Neuronal stem cell (in vitro differentiated cells): Measurements from ENCODE around the gene GPR156.

Experiments used
- DNase-seq: peaks from one replicate; pipeline ENCODE4 v3.0.0-alpha.2; 2013; ENCODE audit warnings: low spot score
- H2AFZ ChIP-seq: one replicate; pipeline ENCODE4 v1.6.1; 2013; ENCODE audit warnings: mild to moderate bottlenecking, low read length, inconsistent platforms
- H2AK5ac ChIP-seq: 2 replicates; pipeline ENCODE4 v1.6.1; 2013; ENCODE audit warnings: low read depth, mild to moderate bottlenecking, inconsistent platforms, low read length, moderate library complexity, mixed read lengths
- H2BK120ac ChIP-seq: 2 replicates; pipeline ENCODE4 v1.6.1; 2013; ENCODE audit warnings: low read depth, mild to moderate bottlenecking, inconsistent platforms, low read length, moderate library complexity, mixed read lengths
- H2BK12ac ChIP-seq: one replicate; pipeline ENCODE4 v1.6.1; 2013; ENCODE audit warnings: low read length, inconsistent platforms
- H2BK15ac ChIP-seq: 2 replicates; pipeline ENCODE4 v1.6.1; 2013; ENCODE audit warnings: mild to moderate bottlenecking, low read length, inconsistent platforms, mixed read lengths
- H2BK5ac ChIP-seq: one replicate; pipeline ENCODE4 v1.6.1; 2013; ENCODE audit warnings: inconsistent platforms, mild to moderate bottlenecking, low read length, moderate library complexity
- H3K14ac ChIP-seq: one replicate; pipeline ENCODE4 v1.6.1; 2013; ENCODE audit warnings: low read length, inconsistent platforms
- H3K18ac ChIP-seq: 2 replicates; pipeline ENCODE4 v1.6.1; 2013; ENCODE audit warnings: low read length, inconsistent platforms
- H3K23ac ChIP-seq: 2 replicates; pipeline ENCODE4 v1.6.1; 2013; ENCODE audit warnings: low read depth, mild to moderate bottlenecking, mixed read lengths, low read length, inconsistent platforms; ENCODE audit not compliant: poor library complexity
- H3K27ac ChIP-seq: replicated peaks from 3 replicates; pipeline ENCODE4 v1.5.1; 2013; ENCODE audit warnings: low read length, inconsistent platforms
- H3K27me3 ChIP-seq, 3 experiments: 2 replicates each; pipeline ENCODE4 v1.6.1; 2013; ENCODE audit warnings: low read length in 3 of 3, mild to moderate bottlenecking in 2 of 3, inconsistent platforms in 1 of 3, low read depth in 1 of 3, mixed read lengths in 1 of 3, moderate library complexity in 1 of 3; ENCODE audit not compliant: control insufficient read depth in 3 of 3, insufficient read depth in 3 of 3
- H3K36me3 ChIP-seq, 2 donors: replicated peaks in 1 of 2; 2 replicates each; pipeline ENCODE4 v1.6.1; 2013; ENCODE audit warnings: low read length in 2 of 2; ENCODE audit not compliant: control insufficient read depth in 2 of 2, insufficient read depth in 2 of 2
- H3K4ac ChIP-seq: 2 replicates; pipeline ENCODE4 v1.6.1; 2013; ENCODE audit warnings: inconsistent platforms, mild to moderate bottlenecking, low read length, moderate library complexity
- H3K4me1 ChIP-seq, 2 donors: 1 replicate in 1 of 2; 2 replicates in 1 of 2; pipeline ENCODE4 v1.6.1; 2013; ENCODE audit warnings: low read length in 2 of 2, low read depth in 1 of 2; ENCODE audit not compliant: control insufficient read depth in 2 of 2, insufficient read depth in 1 of 2
- H3K4me2 ChIP-seq: one replicate; pipeline ENCODE4 v1.6.1; 2013; ENCODE audit warnings: mild to moderate bottlenecking, low read length, inconsistent platforms; ENCODE audit not compliant: insufficient read depth, poor library complexity, severe bottlenecking
- H3K4me3 ChIP-seq, 2 donors: 2 replicates each; pipeline ENCODE4 v1.5.1; 2013; ENCODE audit warnings: low read length in 2 of 2, mild to moderate bottlenecking in 2 of 2, inconsistent platforms in 1 of 2, moderate library complexity in 1 of 2
- H3K79me1 ChIP-seq: one replicate; pipeline ENCODE4 v1.6.1; 2013; ENCODE audit warnings: low read depth, mild to moderate bottlenecking, inconsistent platforms, low read length, moderate library complexity
- H3K9ac ChIP-seq: one replicate; pipeline ENCODE4 v1.6.1; 2013; ENCODE audit warnings: mild to moderate bottlenecking, low read depth, low read length, inconsistent platforms; ENCODE audit not compliant: poor library complexity
- H3K9me3 ChIP-seq, 2 donors: replicated peaks in 1 of 2; 2 replicates each; pipeline versions ENCODE3 to v1.6.1; 2013; ENCODE audit warnings: low read length in 2 of 2, mild to moderate bottlenecking in 2 of 2, inconsistent platforms in 1 of 2, low read depth in 1 of 2, mixed read lengths in 1 of 2, moderate library complexity in 1 of 2; ENCODE audit not compliant: control insufficient read depth in 2 of 2, insufficient read depth in 1 of 2
- H4K8ac ChIP-seq: one replicate; pipeline ENCODE4 v1.6.1; 2013; ENCODE audit warnings: low read depth, mild to moderate bottlenecking, inconsistent platforms, low read length, moderate library complexity
- H4K91ac ChIP-seq: one replicate; pipeline ENCODE4 v1.6.1; 2013; ENCODE audit warnings: low read length, low read depth, mild to moderate bottlenecking, inconsistent platforms; ENCODE audit not compliant: poor library complexity
- WGBS, 2 donors: extraction: QIAGEN DNeasy Blood & Tissue Kit; methylation state at CpG; one replicate each; pipeline ENCODE4 v1.1.7; 2013; ENCODE audit warnings: missing lambda C conversion rate in 2 of 2, mixed read lengths in 1 of 2; ENCODE audit not compliant: insufficient read length in 2 of 2, insufficient replicate concordance in 1 of 2; ENCODE audit errors: extremely low coverage in 2 of 2; 5-methylcytosine and 5-hydroxymethylcytosine counted together

Gene GPR156

GRCh38 chr3:120286465-120286864 is 1.4 kb upstream of the GPR156 start:
- no CpG with 5 or more reads among the region's 2 CpGs for WGBS, 2 donors
- H2AK5ac ChIP-seq, result no peak overlapping the region
- no peak overlapping the region for H2AFZ ChIP-seq
- no peak overlapping the region for H3K23ac ChIP-seq
- no peak overlapping the region for H2BK120ac ChIP-seq
- no peak overlapping the region for H3K4me3 ChIP-seq
- no peak overlapping the region for H2BK15ac ChIP-seq
- no peak overlapping the region for H3K4me2 ChIP-seq
- no peak overlapping the region for H2BK5ac ChIP-seq
- no peak overlapping the region for H3K27ac ChIP-seq
- H3K14ac ChIP-seq, result no peak overlapping the region
- peaks cover 2% of the 10 kb centered on the region in 2 donors for H3K9me3 ChIP-seq
- H4K8ac ChIP-seq, result no peak overlapping the region
- DNase-seq, result no peak
- no peaks in the 10 kb centered on the region for H3K79me1 ChIP-seq
- H3K36me3 ChIP-seq, result no peaks in the 10 kb centered on the region
- H3K4ac ChIP-seq, result no peak overlapping the region
- H3K18ac ChIP-seq, result no peak overlapping the region
- no peak overlapping the region for H4K91ac ChIP-seq
- H2BK12ac ChIP-seq, result no peak overlapping the region
- peaks cover 0 to 1% of the 10 kb centered on the region in 2 donors for H3K4me1 ChIP-seq
- H3K9ac ChIP-seq, result no peak overlapping the region
- H3K27me3 ChIP-seq, result peaks cover 0 to 38% (median 13%) of the 10 kb centered on the region in 3 experiments

GRCh38 chr3:120285508-120285841 is 453 bp upstream of the GPR156 start:
- Histone ChIP-seq H3K27ac (no peak overlapping the region), H3K27me3 (peaks cover 0 to 38% (median 13%) of the 10 kb centered on the region in 3 experiments), H3K4me3 (peak overlapping the region in 1 of 2 donors; percentile 73), H4K91ac (no peak overlapping the region), H3K18ac (peak overlapping the region; percentile 92), H2BK12ac (no peak overlapping the region), H3K4me2 (peak overlapping the region; percentile 77), H3K14ac (no peak overlapping the region), H3K79me1 (no peaks in the 10 kb centered on the region), H2BK120ac (no peak overlapping the region), H3K4ac (no peak overlapping the region), H3K36me3 (no peaks in the 10 kb centered on the region), H2BK5ac (no peak overlapping the region), H3K23ac (peak overlapping the region; percentile 52), H2AFZ (peak overlapping the region; percentile 78), H3K9me3 (peaks cover 2% of the 10 kb centered on the region in 2 donors), H4K8ac (no peak overlapping the region), H3K9ac (no peak overlapping the region), H2AK5ac (no peak overlapping the region), H2BK15ac (no peak overlapping the region), H3K4me1 (peaks cover 0 to 2% of the 10 kb centered on the region in 2 donors)
- no peak for DNase-seq
- WGBS, 2 donors, result no CpG with 5 or more reads among the region's 15 CpGs

GRCh38 chr3:120281261-120281660 is 3.8 kb downstream of the GPR156 start:
- Histone ChIP-seq H3K79me1 (no peaks in the 10 kb centered on the region), H3K18ac (no peak overlapping the region), H2AK5ac (no peak overlapping the region), H3K27ac (no peak overlapping the region), H3K23ac (no peak overlapping the region), H3K9me3 (peaks cover 0 to 2% of the 10 kb centered on the region in 2 donors), H2BK120ac (no peak overlapping the region), H3K4me3 (no peak overlapping the region), H3K14ac (no peak overlapping the region), H4K91ac (no peak overlapping the region), H2BK15ac (no peak overlapping the region), H3K36me3 (no peaks in the 10 kb centered on the region), H3K4me2 (no peak overlapping the region), H3K27me3 (peaks cover 0 to 30% (median 13%) of the 10 kb centered on the region in 3 experiments), H3K4ac (no peak overlapping the region), H3K4me1 (peaks cover 0 to 2% of the 10 kb centered on the region in 2 donors), H2BK12ac (no peak overlapping the region), H2BK5ac (no peak overlapping the region), H3K9ac (no peak overlapping the region), H2AFZ (no peak overlapping the region), H4K8ac (no peak overlapping the region)
- WGBS, 2 donors, result no CpG with 5 or more reads among the region's 3 CpGs
- no peak for DNase-seq

GRCh38 chr3:120280566-120280965 is 4.5 kb downstream of the GPR156 start:
- Histone ChIP-seq H3K27me3 (peaks cover 0 to 23% (median 12%) of the 10 kb centered on the region in 3 experiments), H3K23ac (no peak overlapping the region), H2BK12ac (no peak overlapping the region), H2BK5ac (no peak overlapping the region), H2BK15ac (no peak overlapping the region), H2AK5ac (no peak overlapping the region), H3K9me3 (no peaks in the 10 kb centered on the region), H4K91ac (no peak overlapping the region), H3K9ac (no peak overlapping the region), H3K4me3 (no peak overlapping the region), H4K8ac (no peak overlapping the region), H2BK120ac (no peak overlapping the region), H2AFZ (no peak overlapping the region), H3K4me1 (peaks cover 0 to 2% of the 10 kb centered on the region in 2 donors), H3K18ac (peak overlapping the region; percentile 32), H3K36me3 (no peaks in the 10 kb centered on the region), H3K4me2 (no peak overlapping the region), H3K27ac (no peak overlapping the region), H3K14ac (no peak overlapping the region), H3K4ac (no peak overlapping the region), H3K79me1 (no peaks in the 10 kb centered on the region)
- WGBS, 2 donors, result no CpG with 5 or more reads among the region's 3 CpGs
- DNase-seq, result no peak
